Mesendoderm (in vitro differentiated cells): Measurements from ENCODE around the gene TCEA3.

Experiments used
- DNase-seq: peaks from one replicate; pipeline ENCODE4 v3.0.0; 2013
- H2AK5ac ChIP-seq: 2 replicates; pipeline ENCODE4 v1.6.1; 2013; ENCODE audit warnings: low read length, inconsistent platforms
- H2BK120ac ChIP-seq: 2 replicates; pipeline ENCODE4 v1.6.1; 2013; ENCODE audit warnings: low read depth, mild to moderate bottlenecking, low read length, moderate library complexity, mixed read lengths
- H2BK15ac ChIP-seq: replicated peaks from 2 replicates; pipeline ENCODE4 v1.6.1; 2013; ENCODE audit warnings: low read depth, mild to moderate bottlenecking, moderate library complexity
- H2BK5ac ChIP-seq: 2 replicates; pipeline ENCODE4 v1.6.1; 2013; ENCODE audit warnings: low read length, inconsistent platforms
- H3K18ac ChIP-seq: 2 replicates; pipeline ENCODE4 v1.6.1; 2013; ENCODE audit warnings: mild to moderate bottlenecking, low read length, mixed read lengths
- H3K23ac ChIP-seq: one replicate; pipeline ENCODE4 v1.6.1; 2013; ENCODE audit warnings: low read length
- H3K27ac ChIP-seq: 2 replicates; pipeline ENCODE4 v1.5.1; 2013; ENCODE audit warnings: low read depth, mild to moderate bottlenecking, inconsistent platforms, low read length, moderate library complexity
- H3K27me3 ChIP-seq: 2 replicates; pipeline ENCODE4 v1.6.1; 2013; ENCODE audit warnings: low read length, control low read depth, mild to moderate bottlenecking, inconsistent platforms; ENCODE audit not compliant: insufficient read depth, poor library complexity
- H3K36me3 ChIP-seq: 2 replicates; pipeline ENCODE4 v1.6.1; 2013; ENCODE audit warnings: low read length, inconsistent platforms; ENCODE audit not compliant: control insufficient read depth, insufficient read depth
- H3K4ac ChIP-seq: one replicate; pipeline ENCODE4 v1.6.1; 2013; ENCODE audit warnings: low read depth, mild to moderate bottlenecking, low read length, moderate library complexity
- H3K4me1 ChIP-seq: 2 replicates; pipeline ENCODE4 v1.6.1; 2013; ENCODE audit warnings: low read depth, low read length, inconsistent platforms; ENCODE audit not compliant: control insufficient read depth
- H3K4me2 ChIP-seq: 2 replicates; pipeline ENCODE4 v1.6.1; 2013; ENCODE audit warnings: low read length
- H3K4me3 ChIP-seq: 2 replicates; pipeline ENCODE4 v1.5.1; 2013; ENCODE audit warnings: mild to moderate bottlenecking, low read length
- H3K56ac ChIP-seq: one replicate; pipeline ENCODE4 v1.6.1; 2013; ENCODE audit warnings: low read length
- H3K79me1 ChIP-seq: 2 replicates; pipeline ENCODE4 v1.6.1; 2013; ENCODE audit warnings: low read length, inconsistent platforms
- H3K79me2 ChIP-seq: 2 replicates; pipeline ENCODE4 v1.6.1; 2013; ENCODE audit warnings: mild to moderate bottlenecking, low read length; ENCODE audit not compliant: control insufficient read depth, insufficient read depth
- H3K9ac ChIP-seq: 2 replicates; pipeline ENCODE4 v1.6.1; 2013; ENCODE audit warnings: low read length, inconsistent platforms
- H4K5ac ChIP-seq: one replicate; pipeline ENCODE4 v1.6.1; 2013; ENCODE audit warnings: low read length
- H4K8ac ChIP-seq: one replicate; pipeline ENCODE4 v1.6.1; 2013; ENCODE audit warnings: low read depth, mild to moderate bottlenecking, control low read depth, low read length, moderate library complexity
- WGBS: extraction: QIAGEN DNeasy Blood & Tissue Kit; methylation state at CpG from one replicate; pipeline ENCODE4 v1.1.7; 2013; ENCODE audit warnings: low lambda C conversion rate, missing lambda C conversion rate; ENCODE audit not compliant: insufficient coverage; ENCODE audit errors: extremely low coverage; 5-methylcytosine and 5-hydroxymethylcytosine counted together

TCEA3 gene

DNA sequence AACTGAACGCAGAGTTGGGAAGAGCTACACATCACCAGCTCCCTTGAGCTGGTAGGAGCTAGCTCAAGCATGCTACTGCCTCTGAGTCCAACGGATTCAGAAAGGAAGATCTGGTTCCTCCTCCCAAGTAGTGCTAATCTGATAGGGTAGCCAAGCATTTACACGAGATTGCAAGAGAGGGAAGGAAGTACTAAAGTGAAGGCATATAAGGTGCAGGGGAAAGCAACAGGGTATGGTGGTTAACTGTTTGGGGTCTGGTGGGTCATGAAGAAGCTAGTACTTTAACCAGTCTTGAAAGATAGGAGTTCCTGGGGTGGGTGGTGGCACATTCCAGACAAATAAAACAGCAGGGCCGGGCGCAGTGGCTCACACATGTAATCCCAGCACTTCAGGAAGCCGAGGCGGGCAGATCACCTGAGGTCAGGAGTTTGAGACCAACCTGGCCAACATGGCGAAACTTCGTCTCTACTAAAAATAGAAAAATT, 34.7 kb downstream of the TCEA3 start:
- Histone ChIP-seq H3K27ac (no peak overlapping the region), H3K9ac (no peak overlapping the region), H3K79me2 (no peaks in the 10 kb centered on the region), H3K18ac (no peak overlapping the region), H3K56ac (no peak overlapping the region), H3K4me3 (no peak overlapping the region), H3K27me3 (no peaks in the 10 kb centered on the region), H3K4me2 (no peak overlapping the region), H2BK15ac (no peak overlapping the region), H2AK5ac (no peak overlapping the region), H2BK5ac (no peak overlapping the region), H4K5ac (no peak overlapping the region), H3K36me3 (no peaks in the 10 kb centered on the region), H3K4me1 (peaks cover 2% of the 10 kb centered on the region), H3K4ac (no peak overlapping the region), H2BK120ac (no peak overlapping the region), H4K8ac (no peak overlapping the region), H3K79me1 (no peaks in the 10 kb centered on the region), H3K23ac (no peak overlapping the region)
- WGBS: no CpG with 5 or more reads among the region's 9 CpGs
- no peak for DNase-seq

DNA sequence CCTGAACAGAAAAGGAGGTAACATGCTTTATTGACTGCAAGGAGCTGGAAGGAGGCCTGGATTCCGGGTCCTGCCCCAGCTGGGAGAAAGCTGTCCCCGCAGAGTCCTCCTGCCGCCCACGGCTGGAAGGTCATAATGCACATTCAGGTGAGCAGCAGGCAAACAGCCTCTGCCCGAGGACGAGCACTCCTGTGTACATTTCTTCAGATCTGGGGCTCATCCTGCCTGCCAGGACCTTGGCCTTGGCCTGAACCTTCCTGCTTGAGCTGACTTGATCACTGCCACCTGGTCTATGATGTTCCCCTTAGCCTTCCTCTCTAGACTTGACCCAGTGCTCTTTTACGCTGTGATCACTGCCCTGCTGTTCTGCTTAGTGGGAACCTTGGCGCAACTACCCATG, 37.1 kb downstream of the TCEA3 start:
- Histone ChIP-seq H2BK15ac (no peak overlapping the region), H3K79me1 (no peaks in the 10 kb centered on the region), H3K36me3 (no peaks in the 10 kb centered on the region), H4K5ac (no peak overlapping the region), H3K27me3 (no peaks in the 10 kb centered on the region), H3K4ac (no peak overlapping the region), H3K4me3 (no peak overlapping the region), H3K4me1 (no peaks in the 10 kb centered on the region), H2BK120ac (no peak overlapping the region), H3K27ac (no peak overlapping the region), H3K18ac (no peak overlapping the region), H2BK5ac (no peak overlapping the region), H4K8ac (no peak overlapping the region), H3K4me2 (no peak overlapping the region), H2AK5ac (no peak overlapping the region), H3K56ac (no peak overlapping the region), H3K9ac (no peak overlapping the region), H3K23ac (no peak overlapping the region), H3K79me2 (no peaks in the 10 kb centered on the region)
- DNase-seq: no peak
- no CpG with 5 or more reads among the region's 8 CpGs for WGBS

DNA sequence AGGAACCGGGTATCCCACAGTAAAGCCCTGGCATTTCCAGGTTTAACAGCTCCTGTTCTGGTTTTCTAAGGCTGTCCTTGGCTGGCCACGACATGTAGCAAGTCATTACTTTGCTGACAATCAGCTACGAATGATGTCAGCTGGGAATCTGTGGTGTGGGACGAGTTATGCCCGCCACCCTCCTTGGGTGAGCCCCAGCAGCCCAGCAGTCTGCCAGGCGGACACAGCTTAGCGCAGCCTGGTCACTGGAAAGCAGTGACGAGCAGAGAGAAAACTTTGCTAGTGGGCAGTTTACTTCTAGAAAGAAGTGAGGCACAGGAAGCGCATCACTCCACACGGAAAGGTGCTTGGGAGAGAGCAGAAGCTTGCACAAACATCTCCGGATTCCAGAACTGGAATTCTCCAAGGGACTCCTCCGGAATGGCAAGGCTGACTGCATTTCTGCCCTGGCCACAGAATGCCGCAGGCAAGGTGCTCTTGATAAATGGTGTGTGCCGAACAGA, 39.4 kb downstream of the TCEA3 start:
- Histone ChIP-seq H3K27me3 (no peaks in the 10 kb centered on the region), H3K18ac (no peak overlapping the region), H3K27ac (no peak overlapping the region)

DNA sequence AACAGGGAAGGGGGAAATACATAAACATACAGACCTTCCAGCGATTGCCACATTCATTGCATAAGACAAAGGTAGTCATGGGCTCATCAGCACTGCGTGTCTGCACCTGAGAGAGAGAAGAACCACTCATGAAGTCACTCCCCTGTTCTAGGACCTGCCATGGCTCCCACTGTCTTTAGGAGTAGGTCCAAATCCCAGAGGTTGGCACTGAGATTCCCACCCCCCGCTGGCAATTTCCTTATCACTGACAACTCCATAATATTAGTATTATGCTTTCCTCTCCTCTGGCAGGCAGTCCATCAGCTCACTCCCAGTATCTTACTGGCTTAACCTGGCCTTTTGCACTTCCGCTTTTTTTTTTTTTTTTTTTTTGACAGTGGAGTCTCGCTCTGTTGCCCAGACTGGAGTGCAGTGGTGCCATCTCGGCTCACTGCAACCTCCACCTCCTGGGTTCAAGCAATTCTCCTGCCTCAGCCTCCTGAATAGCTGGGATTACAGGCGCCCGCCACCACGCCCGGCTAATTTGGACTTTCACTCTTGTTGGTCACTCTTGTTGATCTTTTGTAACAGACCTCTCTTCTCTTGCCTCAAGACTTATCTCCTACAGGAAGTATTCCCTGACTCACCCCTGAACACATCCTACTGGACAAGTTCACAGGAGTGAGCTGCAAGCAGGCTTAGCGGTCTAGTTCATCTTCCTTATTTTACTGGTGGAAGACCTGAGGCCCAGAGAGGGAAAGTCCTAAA, 40.1 kb downstream of the TCEA3 start:
- Histone ChIP-seq H2BK15ac (no peak overlapping the region), H2AK5ac (no peak overlapping the region), H3K36me3 (no peaks in the 10 kb centered on the region), H2BK5ac (no peak overlapping the region), H3K9ac (no peak overlapping the region), H3K18ac (no peak overlapping the region), H3K79me1 (no peaks in the 10 kb centered on the region), H4K5ac (no peak overlapping the region), H3K27ac (no peak overlapping the region), H3K4me3 (no peak overlapping the region), H3K4me1 (no peaks in the 10 kb centered on the region), H3K56ac (no peak overlapping the region), H4K8ac (no peak overlapping the region), H3K4ac (no peak overlapping the region), H3K79me2 (no peaks in the 10 kb centered on the region), H2BK120ac (no peak overlapping the region), H3K27me3 (no peaks in the 10 kb centered on the region), H3K23ac (no peak overlapping the region), H3K4me2 (no peak overlapping the region)
- DNase-seq: no peak
- WGBS: no CpG with 5 or more reads among the region's 11 CpGs

More for the DNA sequence above, 39.4 kb downstream of the TCEA3 start:
- Histone ChIP-seq H3K4me2 (no peak overlapping the region), H3K23ac (no peak overlapping the region), H2AK5ac (no peak overlapping the region), H2BK5ac (no peak overlapping the region), H3K36me3 (no peaks in the 10 kb centered on the region), H3K9ac (no peak overlapping the region), H3K79me2 (no peaks in the 10 kb centered on the region), H3K4me1 (no peaks in the 10 kb centered on the region), H3K79me1 (no peaks in the 10 kb centered on the region), H3K4me3 (no peak overlapping the region), H4K8ac (no peak overlapping the region), H2BK15ac (no peak overlapping the region), H2BK120ac (no peak overlapping the region), H4K5ac (no peak overlapping the region), H3K4ac (no peak overlapping the region), H3K56ac (no peak overlapping the region)
- no peak for DNase-seq
- no CpG with 5 or more reads among the region's 14 CpGs for WGBS

DNA sequence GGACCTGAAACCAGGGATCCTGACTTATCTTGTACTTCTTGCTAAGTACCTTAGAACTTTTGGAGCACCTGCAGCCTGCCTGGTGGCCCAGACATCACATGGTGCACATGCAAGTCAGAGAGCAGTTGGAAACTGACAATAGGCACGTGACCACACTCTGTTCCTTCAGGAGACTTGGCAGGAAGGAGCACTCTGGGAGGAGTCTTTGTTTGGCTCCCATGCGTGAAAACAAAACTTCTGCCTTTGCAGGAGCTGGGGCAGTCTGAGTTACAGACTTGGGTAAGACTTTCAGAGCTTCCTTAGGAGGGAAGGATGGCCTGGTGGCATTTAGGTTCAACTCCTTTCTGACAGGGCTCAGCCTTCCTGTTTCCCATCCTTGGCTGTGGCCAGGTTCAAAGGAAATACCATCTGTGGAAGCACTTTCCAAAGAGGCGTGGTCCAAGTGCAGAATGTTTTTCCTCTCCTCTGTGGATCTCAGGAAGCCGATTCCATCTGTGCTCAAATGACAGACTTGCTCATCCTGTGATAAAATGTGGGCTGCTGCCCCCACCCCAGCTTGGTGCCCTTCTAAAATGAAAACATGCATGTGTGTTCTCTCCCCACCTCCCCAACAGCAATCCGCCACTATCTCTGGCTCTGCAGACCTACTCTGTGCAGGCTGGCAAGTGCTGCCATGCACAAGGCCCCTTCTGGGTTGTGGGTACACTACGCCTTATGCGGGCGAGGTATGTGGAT, 40.8 kb downstream of the TCEA3 start:
- Histone ChIP-seq H4K8ac (no peak overlapping the region), H3K36me3 (no peaks in the 10 kb centered on the region), H2BK15ac (no peak overlapping the region), H3K18ac (no peak overlapping the region), H3K79me1 (no peaks in the 10 kb centered on the region), H3K4ac (no peak overlapping the region), H3K27me3 (no peaks in the 10 kb centered on the region), H2AK5ac (no peak overlapping the region), H2BK5ac (no peak overlapping the region), H3K4me3 (no peak overlapping the region), H3K4me2 (no peak overlapping the region), H4K5ac (no peak overlapping the region), H3K4me1 (no peaks in the 10 kb centered on the region), H3K9ac (no peak overlapping the region), H3K56ac (no peak overlapping the region), H3K27ac (no peak overlapping the region), H3K79me2 (no peaks in the 10 kb centered on the region), H3K23ac (no peak overlapping the region), H2BK120ac (no peak overlapping the region)
- no CpG with 5 or more reads among the region's 8 CpGs for WGBS
- no peak for DNase-seq
